NT2/D1 (cell line): ENCODE measurements around the gene SMG9.

ENCODE experiments used
- SUZ12 ChIP-seq: IDR thresholded peaks from 2 replicates; pipeline ENCODE4 v1.6.1; 2011; ENCODE audit not compliant: insufficient read length, insufficient read depth; ENCODE audit errors: extremely low read depth
- YY1 ChIP-seq: IDR thresholded peaks from 2 replicates; pipeline ENCODE4 v1.6.1; 2011; ENCODE audit not compliant: insufficient read length, insufficient read depth
- ZNF274 ChIP-seq: IDR thresholded peaks from 2 replicates; pipeline ENCODE4 v1.6.1; 2011; ENCODE audit warnings: mild to moderate bottlenecking, low read depth, low read length

- TF ChIP-seq YY1, result no peak
- TF ChIP-seq SUZ12, result no peak
- no peak for TF ChIP-seq ZNF274
Measured at GRCh38 chr19:43683905-43684304, 70.9 kb downstream of the SMG9 start.
